ENCODE results near the gene PHKG1. TPM values are rescaled to one million over a fixed set of nuclear protein-coding genes. Genes with fewer than 3 reads are reported as not detected.
"Not testable (repeated sequence)": the region's sequence is repeated elsewhere in the genome, so short reads cannot be mapped to it uniquely, and the experiment has no call there.

PHKG1 gene
- polyA plus RNA-seq, 1 donor = 55.4 TPM

DNA sequence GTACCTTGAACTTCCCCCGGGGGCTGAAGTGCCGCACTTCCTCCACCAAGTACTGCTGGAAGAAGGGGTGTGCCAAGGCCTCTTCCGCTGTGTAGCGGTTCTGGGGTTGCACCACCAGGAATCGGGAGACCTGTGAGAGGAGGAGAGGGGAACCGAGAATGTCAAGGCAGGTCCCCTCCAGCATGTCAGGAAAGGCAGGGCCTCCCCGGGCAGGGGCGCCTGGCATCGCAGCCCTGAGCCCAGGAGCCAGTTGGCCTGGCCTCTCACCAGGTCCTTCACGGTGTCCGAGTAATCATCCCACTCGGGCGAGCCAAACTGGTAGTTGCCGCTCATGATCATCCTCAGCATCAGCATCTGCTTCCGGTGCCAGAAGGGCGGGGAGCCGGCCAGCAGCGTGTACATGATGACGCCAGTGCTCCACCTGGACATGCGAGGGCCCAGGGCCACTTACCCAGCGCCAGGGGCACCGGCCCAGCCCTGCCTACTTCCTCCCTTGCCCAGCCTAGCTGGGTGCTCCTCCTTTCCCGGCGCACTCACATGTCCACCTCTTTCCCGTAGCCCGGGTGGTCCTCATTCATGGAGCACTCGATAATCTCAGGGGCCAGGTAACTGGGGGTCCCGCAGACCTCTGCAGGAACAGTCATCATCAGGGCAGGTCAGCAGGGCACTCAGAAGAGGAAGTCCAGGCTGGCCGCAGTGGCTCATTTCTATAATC is 11.0 kb downstream of the PHKG1 start:
- DNase-seq = no peak

DNA sequence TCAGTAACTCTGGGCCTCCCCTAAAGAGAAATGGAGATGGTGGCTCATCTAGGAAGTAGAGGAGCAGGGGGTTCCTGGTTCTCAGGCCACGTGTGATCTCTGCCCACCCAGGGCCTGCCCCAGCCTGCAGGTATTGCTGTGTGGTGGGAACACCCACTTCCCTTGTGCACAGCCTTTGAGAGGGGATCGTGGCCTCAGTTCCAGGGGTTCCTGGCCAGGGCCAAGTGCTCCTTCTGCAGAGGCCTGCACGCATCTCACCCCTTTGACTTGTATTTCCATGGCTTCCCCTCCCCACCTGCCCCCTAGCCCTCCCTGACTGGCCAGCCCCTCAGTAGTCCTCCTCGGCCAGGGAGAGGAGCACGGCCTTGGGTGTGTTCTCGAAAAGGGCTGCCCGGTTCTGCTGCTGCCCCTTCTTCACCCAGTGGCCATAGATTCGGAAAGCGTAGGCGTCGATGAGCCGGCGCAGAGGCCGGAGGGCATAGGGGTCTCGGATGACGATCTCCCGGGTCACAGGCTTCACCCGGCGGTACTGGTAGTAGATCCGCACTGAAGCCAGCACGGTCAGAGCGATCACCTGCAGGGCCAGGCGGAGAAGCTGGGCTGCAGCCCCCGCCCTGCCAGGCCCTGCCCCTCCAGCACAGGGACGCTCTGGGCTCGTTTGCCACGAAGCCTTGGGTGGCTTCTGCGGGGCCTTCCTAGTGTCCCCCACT is 11.9 kb downstream of the PHKG1 start:
- not testable (repeated sequence) for DNase-seq

DNA sequence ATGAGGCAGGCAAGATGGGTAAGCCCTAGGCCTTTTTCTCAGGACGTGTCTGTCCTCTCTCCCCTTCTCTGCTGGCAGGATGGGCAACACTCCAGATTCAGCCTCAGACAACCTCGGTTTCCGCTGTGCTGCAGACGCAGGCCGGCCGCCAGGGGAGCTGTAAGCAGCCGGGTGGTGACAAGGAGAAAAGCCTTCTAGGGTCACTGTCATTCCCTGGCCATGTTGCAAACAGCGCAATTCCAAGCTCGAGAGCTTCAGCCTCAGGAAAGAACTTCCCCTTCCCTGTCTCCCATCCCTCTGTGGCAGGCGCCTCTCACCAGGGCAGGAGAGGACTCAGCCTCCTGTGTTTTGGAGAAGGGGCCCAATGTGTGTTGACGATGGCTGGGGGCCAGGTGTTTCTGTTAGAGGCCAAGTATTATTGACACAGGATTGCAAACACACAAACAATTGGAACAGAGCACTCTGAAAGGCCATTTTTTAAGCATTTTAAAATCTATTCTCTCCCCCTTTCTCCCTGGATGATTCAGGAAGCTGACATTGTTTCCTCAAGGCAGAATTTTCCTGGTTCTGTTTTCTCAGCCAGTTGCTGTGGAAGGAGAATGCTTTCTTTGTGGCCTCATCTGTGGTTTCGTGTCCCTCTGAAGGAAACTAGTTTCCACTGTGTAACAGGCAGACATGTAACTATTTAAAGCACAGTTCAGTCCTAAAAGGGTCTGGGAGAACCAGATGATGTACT is 13.1 kb downstream of the PHKG1 start:
- DNase-seq = peak; percentile 45

DNA sequence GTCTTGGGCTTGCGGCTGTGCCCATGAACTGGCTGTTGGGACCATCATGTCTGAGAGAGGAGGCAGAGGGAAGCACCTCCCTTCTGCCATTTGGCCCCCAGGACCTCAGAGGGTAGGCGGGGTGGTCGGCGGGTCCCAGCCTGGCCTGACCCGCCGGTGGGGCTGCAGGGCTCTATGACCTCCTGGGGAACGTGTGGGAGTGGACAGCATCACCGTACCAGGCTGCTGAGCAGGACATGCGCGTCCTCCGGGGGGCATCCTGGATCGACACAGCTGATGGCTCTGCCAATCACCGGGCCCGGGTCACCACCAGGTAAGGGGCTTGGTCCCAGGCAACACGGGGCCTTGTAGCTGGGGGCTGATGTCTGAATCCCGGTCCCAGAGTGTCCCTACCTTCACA is 14.6 kb downstream of the PHKG1 start:
- DNase-seq = no peak

DNA sequence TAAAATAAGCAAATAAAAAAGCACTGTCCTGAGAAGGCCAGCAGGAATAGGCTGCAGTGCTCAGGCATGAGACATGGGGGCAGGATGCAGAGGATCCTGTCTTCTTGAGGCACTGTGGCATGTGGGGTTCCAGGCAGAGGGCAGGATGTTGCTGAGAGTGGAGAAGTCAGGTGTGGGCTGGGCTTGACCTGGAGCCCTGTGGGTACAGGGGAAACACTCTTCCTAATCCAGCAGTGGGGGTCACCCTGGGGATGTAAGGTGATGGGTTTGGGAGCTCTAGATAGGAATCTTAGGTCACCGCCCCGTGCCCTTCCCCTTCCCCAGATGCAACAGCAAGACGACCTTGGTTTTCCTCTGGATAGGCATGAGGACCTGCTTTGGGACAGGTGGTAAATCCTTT is 15.1 kb downstream of the PHKG1 start:
- no peak for DNase-seq

DNA sequence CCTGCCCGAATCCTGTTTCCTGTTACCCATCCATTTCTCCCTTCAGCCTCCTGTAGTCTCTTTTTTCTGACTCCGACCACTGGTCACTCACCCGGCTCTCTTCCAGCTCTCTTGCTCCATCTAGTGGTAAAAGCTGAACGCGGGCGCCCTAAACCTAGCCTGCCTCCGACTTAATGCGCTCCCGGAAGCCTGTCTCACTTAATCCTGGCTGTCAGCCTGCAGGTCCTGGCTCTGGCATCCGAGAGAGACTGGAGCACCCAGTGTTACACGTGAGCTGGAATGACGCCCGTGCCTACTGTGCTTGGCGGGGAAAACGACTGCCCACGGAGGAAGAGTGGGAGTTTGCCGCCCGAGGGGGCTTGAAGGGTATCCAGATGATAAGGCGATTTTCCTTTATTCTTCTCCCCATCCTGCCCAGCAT is 18.4 kb downstream of the PHKG1 start:
- DNase-seq = peak; percentile 79

DNA sequence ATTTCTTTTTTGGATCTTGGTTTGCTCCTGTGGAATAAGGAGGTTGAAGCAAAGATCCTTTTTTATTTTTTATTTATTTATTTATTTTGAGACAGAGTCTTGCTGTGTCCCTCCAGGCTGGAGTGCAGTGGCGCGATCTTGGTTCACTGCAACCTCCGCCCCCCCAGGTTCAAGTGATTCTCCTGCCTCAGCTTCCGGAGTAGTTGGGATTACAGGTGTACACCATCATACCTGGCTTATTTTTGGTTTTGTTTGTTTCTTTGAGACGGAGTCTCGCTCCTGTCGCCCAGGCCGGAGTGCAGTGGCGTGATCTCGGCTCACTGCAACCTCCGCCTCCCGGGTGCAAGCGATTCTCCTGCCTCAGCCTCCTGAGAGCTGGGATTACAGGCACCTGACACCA is 26.4 kb downstream of the PHKG1 start:
- not testable (repeated sequence) for DNase-seq

DNA sequence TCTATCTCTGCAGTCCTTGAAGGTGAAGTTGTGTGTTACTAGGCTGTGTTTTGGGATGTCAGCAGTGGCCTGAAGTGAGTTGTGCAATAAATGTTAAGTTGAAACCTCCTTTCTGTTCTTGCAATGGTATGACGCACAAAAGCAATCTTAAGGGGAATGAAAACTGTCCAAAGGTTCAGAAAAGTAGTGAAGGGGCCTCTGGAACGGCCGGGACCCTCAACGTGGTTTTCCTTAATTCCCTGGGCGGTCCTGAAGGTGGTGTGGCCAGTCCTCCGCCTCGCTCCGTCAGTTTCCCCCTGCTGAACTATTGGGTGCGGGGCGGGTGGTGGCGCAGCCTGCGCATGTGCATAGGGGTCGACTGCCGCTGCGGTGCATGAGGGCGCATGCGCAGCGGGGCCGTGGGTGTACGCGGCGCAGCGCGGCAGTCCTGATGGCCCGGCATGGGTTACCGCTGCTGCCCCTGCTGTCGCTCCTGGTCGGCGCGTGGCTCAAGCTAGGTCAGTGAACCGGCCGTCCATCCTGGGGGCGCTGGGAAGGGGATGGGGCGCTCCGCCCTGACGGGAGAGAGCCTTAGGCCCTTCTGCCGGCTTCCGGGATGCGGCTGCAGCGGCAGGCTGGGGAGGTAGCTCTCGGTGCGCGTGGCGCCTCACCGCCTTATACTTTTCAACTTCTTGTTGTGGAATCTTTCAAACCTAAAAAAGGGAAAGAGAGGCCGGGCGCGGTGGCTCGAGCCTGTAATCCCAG is 28.7 kb downstream of the PHKG1 start, which contains the start of gene SUMF2:
TSS of gene SUMF2 (plus strand) at position 405 of the 744 bp plus-strand sequence. CDS start at position 431, 26 bp downstream.
- DNase-seq = peak; percentile 95

DNA sequence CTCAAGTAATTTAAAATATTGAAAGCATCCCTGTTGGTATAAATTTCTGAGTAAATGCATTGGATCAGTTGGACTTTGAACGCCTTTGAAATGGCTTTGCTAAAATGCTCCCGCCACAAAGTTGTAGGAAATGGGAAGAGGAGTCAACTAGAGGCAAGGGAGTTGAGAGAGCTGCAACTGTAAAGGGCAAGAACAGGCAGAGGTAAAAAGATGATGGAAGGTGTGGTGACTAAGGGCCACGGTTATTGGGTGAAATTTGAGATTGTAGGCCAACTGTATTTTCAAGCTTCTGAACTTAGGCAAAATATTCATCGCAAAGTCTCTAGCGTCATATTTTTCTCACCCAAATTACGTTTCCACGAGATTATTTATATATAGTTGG is 29.3 kb downstream of the PHKG1 start:
- no peak for DNase-seq

DNA sequence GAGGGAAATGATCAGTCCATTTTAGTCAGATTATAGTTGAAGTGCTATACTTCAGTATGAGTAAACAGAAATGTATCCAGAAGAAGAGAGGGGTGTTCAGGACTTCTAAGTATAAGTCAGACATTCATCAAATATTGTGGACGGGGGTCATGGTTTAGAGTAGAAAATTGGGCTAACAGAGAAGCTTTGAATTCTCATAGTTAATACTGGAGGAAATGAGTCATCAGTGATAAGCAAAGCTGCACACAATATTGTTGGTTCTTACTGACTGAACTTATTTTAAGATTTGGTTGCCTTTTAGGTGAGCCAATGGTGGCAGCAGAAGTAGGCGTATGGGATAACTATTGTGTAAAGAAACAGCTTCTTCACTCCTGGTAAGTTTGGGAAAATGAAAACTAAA is 30.4 kb downstream of the PHKG1 start:
- DNase-seq = no peak

DNA sequence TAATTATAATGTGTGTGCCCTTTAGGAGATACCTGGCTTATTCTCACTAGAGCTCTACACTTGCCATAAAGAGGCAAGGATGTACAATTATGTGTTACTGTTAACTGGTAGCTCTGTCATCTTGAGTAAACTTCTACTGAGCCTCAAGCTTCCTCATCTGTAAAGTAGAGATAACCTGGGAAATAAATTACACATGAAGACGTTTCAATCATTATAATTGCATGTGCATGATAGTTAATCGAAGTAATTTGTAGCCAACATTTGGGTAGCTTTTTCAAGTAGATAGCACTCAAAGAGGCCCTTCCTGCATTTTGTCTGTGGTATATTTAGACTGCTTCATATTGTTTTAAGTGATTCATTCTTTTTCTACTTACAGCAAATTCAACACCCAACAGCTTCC is 38.8 kb downstream of the PHKG1 start:
- no peak for DNase-seq

DNA sequence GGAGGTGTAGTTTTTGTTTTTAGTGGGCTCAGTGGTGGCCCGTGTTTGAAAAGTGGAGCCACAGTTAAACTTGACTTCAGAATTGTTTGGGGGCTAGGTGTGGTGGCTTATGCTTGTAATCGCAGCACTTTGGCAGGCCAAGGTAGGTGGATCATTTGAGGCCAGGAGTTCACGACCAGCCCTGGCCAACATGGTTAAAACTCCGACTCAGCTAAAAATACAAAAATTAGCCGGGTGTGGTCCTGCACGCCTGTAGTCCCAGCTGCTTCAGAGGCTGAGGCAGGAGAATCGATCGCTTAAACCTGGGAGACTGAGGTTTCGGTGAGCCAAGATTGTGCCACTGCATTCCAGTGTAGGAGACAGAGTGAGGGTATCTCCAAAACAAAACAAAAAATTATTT is 39.4 kb downstream of the PHKG1 start:
- no peak for DNase-seq

DNA sequence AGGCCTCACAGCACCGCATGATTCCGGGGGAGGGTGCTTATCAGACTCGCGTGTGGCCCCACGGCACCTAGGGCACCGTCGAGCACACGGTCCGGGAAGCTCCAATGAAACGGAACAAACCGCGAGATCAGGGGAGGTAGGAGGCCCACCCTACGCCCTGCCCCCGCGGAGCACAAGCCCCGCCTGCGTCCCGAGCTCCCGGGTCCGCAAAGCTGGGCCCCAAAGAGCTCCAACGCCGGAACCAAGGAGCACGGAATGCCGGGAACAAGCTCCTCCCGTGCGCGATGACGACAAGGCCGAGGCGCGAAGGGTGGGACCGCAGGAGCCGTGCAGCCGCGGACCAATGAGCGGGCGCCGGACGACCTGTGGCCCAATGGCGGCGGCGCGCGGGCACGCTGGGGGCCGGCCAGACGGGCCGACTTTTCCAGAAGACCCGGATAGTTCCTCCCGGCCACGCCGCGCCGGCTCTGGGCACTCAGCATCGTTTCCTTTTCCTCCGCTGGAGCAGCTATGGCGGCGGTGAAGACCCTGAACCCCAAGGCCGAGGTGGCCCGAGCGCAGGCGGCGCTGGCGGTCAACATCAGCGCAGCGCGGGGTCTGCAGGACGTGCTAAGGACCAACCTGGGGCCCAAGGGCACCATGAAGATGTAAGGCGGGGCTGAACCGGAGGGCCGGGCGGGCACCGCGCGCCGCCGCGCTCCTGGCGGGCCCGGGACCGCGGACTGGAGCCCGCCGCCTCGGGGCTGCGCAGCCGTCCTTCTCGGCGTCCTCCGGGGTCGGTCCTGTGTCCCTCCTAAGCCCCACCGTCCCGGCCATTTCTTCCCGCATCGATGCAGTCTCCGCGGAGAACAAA is 41.2 kb downstream of the PHKG1 start, which contains the start of the genes CCT6A and PSPH:
TSS of gene CCT6A (plus strand) at position 427 of the 853 bp plus-strand sequence. CDS start at position 511, 84 bp downstream.
TSS of gene PSPH (minus strand) at position 106 of the 853 bp plus-strand sequence. CDS start 30,232 bp downstream, outside the sequence.
- DNase-seq = peak; percentile 99

DNA sequence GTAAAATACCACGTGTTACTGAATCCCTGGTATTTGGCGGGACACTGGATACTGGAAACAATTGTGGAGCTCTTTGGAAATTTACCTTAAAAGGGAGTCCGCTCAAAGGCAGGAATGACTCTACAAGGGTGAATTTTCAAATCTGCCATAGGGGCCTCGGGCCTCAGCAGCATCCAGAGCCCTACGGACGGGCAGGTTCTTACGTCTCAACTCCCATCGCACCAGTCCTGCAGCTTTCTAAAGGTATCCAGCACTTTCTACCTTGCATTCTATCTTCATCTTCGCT is 41.8 kb downstream of the PHKG1 start:
- no peak for DNase-seq

DNA sequence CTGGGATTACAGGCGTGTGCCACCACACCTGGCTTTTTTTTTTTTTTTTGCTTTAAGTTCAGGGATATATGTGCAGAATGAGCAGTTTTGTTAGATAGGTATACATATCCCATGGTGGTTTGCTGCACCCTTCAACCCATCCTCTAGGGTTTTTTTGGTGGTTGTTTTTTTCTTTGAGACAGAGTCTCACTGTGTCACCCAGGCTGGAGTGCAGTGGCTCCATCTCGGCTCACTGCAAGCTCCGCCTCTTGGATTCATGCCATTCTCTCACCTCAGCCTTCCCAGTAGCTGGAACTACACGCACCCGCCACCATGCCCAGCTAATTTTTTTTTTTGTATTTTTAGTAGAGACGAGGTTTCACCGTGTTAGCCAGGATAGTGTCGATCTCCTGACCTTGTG is 44.0 kb downstream of the PHKG1 start:
- DNase-seq = not testable (repeated sequence)

DNA sequence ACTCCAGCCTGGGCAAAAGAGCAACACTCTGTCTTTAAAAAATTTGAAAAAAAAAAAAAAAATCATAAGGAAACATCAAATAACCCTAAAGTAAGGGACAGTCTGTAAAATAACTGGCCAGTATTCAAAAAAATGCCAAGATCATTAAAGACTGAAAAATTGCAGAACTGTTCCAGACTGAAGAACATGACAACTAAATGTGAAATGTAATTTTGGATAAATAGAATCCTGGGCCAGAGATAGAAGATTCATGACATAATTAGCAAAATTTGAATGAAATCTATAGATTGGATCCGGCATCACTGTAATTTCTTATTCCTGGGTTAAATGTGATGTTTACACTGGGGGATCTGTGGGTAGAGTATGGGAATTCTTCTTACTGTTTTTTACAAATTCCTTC is 44.5 kb downstream of the PHKG1 start:
- no peak for DNase-seq

DNA sequence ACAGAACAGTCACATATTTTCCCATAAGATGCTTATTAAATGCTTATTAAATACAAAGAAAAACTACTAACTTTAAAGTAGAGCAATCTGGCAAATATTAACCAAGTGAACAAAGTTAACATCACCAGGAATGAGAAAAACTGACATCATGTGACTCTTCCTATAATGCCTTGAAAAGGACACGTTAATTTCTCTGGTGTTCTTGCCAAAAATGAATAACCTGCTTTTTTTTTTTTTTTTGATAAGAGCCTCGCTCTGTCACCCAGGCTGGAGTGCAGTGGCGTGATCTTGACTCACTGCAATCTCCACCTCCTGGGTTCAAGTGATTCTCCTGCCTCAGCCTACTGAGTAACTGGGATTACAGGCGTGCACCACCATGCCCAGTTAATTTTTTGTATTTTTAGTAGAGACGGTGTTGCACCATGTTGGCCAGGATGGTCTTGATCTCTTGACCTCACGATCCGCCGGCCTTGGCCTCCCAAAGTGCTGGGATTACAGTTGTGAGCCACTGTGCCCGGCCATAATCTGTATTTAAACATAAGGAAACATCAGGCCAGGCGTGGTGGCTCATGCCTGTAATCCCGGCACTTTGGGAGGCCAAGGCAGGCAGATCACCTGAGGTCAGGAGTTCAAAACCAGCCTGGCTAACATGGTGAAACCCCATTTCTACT is 45.2 kb downstream of the PHKG1 start:
- not testable (repeated sequence) for DNase-seq

DNA sequence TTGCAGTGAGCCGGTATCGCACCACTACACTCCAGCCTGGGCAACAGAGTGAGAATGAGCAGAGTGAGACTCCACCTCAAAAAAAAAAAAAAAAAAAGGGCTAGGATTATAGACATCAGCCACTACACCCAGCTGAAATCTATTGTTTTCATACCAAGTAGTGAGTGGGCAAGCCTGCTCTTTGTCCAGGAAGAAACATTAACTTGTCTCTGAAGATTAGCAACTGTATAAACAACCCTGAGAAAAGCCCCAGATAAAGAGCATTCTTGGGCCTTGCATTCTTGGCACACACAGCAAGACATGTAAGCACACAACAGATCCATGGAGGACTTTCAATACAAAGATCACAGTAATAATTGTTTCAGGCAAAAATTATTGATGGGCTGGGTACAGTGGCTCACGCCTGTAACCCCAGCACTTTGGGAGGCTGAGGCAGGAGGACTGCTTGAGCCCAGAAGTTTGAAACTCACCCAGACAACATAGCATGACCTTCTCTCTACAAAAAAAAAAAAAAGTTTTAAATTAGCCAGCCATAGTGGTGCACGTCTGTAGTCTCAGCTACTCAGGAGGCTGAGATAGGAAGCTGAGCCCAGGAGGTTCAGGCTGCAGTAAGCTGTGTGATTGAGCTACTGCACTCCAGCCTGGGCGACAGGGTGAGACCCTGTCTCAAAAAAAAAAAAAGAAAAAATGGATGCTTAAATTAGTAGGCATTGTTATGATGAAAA is 45.9 kb downstream of the PHKG1 start:
- no peak for DNase-seq

DNA sequence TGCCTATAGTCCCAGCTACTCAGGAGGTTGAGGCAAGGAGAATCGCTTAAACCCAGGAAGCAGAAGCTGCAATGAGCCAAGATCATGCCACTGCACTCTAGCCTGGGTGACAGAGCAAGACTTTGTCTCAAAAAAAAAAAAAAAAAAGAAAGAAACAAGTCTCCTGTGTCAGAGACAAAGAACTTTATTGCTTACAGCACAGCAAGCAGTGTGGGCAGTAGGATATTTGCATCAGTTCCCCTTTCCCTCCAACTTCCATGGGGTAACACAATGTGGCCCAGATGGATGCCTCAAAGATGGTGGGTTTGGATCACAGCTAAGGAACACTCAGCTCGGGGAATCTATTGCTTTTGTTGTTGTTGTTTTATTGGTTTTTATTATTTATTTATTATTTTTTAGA is 47.0 kb downstream of the PHKG1 start:
- DNase-seq = not testable (repeated sequence)

DNA sequence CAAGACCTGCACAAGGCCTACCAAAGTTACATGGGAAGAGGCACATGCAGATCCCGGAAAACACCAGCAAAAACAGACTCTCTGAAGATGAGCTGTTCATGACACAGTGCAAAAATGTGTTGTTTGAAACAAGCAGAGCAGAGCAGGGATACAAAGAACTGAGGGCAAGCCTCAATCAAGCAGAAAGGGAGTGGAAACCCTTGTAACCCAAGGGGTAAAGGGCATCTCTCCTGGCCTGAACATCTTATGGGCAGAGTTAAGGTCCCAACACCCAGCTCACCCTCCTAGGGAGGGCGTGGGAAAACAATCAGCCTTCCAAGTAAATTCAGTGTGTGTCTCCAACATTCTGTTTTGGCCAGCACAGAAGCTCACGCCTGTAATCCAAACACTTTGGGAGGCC is 52.0 kb downstream of the PHKG1 start:
- no peak for DNase-seq

Data from hindlimb muscle (tissue), 1 donor.